ENCODE results near the gene CSTF1. TPM values are rescaled to one million over a fixed set of nuclear protein-coding genes. Genes with fewer than 3 reads are reported as not detected.

Gene CSTF1
- total and polyA plus RNA-seq, 2 donors (not counting 3 experiments of a cell fraction or from before 2014, with no cell fraction given): 39.6 to 49.3 TPM

DNA sequence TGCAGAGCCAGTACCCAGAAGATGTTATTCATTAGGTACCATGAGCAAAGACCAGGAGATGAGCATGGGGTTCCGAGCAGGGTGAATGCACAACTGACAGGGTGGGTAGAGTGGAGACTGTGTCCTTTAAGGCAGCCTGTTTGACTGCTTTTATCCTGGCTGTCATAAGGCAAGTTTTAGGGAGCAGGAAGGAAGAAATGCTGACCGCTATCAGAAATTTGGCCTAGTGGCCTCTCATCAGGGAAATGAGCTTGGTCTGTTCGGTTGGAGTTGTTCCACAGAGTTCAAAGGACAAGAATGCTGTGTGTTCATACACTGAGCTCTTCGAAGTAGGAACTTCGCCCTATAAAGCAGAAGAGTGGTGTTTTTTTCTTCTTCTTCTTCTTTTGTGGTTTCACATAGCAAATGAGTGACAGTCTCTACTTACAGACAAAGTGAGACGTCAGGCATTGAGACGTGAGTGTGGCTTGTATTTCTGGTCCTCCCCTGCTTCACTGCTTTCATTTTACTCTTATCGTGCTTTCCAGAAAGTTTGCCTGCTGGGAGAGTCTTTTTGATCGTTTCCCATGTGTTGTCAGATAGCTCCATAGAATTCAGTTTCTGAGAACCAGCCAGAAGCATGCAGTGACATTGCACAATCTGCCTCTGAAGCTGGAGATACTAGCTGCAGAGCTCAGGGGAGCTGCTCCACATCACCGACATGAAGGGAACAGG lies 19.5 kb downstream of the CSTF1 start, which contains the start of gene CASS4:
Gene CASS4, plus strand, starts transcription at position 502 of the 714 bp plus-strand sequence. Its CDS starts 199 bp downstream, at position 701.
- no peak within 1 kb of the TSS for H2AFZ ChIP-seq (ENCODE audit: low read depth, low read length)
- no peaks in the 10 kb centered on the region for H3K79me2 ChIP-seq (ENCODE audit: control insufficient read depth, insufficient read depth, low read length)
- H3K9me3 ChIP-seq (replicated peaks; ENCODE audit: control insufficient read depth, insufficient read depth, low read length): no peaks in the 10 kb centered on the region
- ChIA-PET POLR2A (no interaction called here), CTCF (interaction anchor here (0.6 to 2.3 kb wide), 13 partner anchors 9 to 645 kb away, joined by 3 to 11 read pairs (median 4); partner anchors contain the start of genes AURKA, CSTF1 and FAM210B)
- no TSS peak for BruUV-seq (replicated peaks)
- no peak within 1 kb of the TSS for H3K27ac ChIP-seq (ENCODE audit: insufficient read depth, low read depth, low read length)
- H3K9me1 ChIP-seq (replicated peaks; ENCODE audit: control insufficient read depth, extremely low read depth, insufficient read depth, low read length): no peaks in the 10 kb centered on the region
- H3K36me3 ChIP-seq (ENCODE audit: control insufficient read depth in 2 of 2, extremely low read depth in 1 of 2, insufficient read depth in 2 of 2, low read length in 2 of 2): peaks cover 4 to 5% of the 10 kb centered on the region in 2 experiments
- dilution Hi-C loops (cut with MboI; ENCODE audit: extremely low pct_ligation_motif_present, low sequenced_read_pairs): no loop called here
- TF ChIP-seq MYC (IDR thresholded peaks at IDR 0.05; ENCODE audit: low read depth, low read length) (no peak), GATA2 (IDR thresholded peaks at IDR 0.05; ENCODE audit: insufficient read depth, insufficient read length, low read depth, low read length) (no peak), EZH2 (IDR thresholded peaks at IDR 0.05; ENCODE audit: borderline replicate concordance, low read depth, low read length, severe bottlenecking) (no peak), FOS (IDR thresholded peaks at IDR 0.05; ENCODE audit: borderline replicate concordance, insufficient read depth, low read length) (no peak), JUN (IDR thresholded peaks at IDR 0.05; ENCODE audit: borderline replicate concordance, insufficient read depth, insufficient read length, low read depth) (no peak), POLR2AphosphoS5 (IDR thresholded peaks at IDR 0.05; ENCODE audit: insufficient read depth, low read depth, low read length) (no peak), POLR2A (IDR thresholded peaks at IDR 0.05; ENCODE audit: low read depth, low read length) (no peak)
- TF ChIP-seq, protein P1, sequence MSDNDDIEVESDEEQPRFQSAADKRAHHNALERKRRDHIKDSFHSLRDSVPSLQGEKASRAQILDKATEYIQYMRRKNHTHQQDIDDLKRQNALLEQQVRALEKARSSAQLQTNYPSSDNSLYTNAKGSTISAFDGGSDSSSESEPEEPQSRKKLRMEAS (IDR thresholded peaks at IDR 0.05; ENCODE audit: insufficient read depth, insufficient read length): no peak
- TF ChIP-seq, protein P2, sequence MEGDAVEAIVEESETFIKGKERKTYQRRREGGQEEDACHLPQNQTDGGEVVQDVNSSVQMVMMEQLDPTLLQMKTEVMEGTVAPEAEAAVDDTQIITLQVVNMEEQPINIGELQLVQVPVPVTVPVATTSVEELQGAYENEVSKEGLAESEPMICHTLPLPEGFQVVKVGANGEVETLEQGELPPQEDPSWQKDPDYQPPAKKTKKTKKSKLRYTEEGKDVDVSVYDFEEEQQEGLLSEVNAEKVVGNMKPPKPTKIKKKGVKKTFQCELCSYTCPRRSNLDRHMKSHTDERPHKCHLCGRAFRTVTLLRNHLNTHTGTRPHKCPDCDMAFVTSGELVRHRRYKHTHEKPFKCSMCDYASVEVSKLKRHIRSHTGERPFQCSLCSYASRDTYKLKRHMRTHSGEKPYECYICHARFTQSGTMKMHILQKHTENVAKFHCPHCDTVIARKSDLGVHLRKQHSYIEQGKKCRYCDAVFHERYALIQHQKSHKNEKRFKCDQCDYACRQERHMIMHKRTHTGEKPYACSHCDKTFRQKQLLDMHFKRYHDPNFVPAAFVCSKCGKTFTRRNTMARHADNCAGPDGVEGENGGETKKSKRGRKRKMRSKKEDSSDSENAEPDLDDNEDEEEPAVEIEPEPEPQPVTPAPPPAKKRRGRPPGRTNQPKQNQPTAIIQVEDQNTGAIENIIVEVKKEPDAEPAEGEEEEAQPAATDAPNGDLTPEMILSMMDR (IDR thresholded peaks at IDR 0.05; ENCODE audit: extremely low read depth in 1 of 2, insufficient read depth in 1 of 2, low read depth in 1 of 2, low read length in 2 of 2): no peak
- H4K20me1 ChIP-seq (replicated peaks; ENCODE audit: control insufficient read depth, extremely low read depth, insufficient read depth, low read length): no peaks in the 10 kb centered on the region
- peak; percentile 30 for DNase-seq (ENCODE audit: low read depth, low spot score)
- H3K9ac ChIP-seq (replicated peaks; ENCODE audit: extremely low read depth, insufficient read depth, low read length): no peak within 1 kb of the TSS
- H3K4me2 ChIP-seq (ENCODE audit: insufficient read depth, low read length): peak within 1 kb of the TSS; percentile 33
- intact Hi-C loops (cut with micrococcal nuclease): no loop called here
- FAIRE-seq: no peak
- peaks cover 4% of the 10 kb centered on the region for H3K4me1 ChIP-seq (ENCODE audit: control insufficient read depth, extremely low read depth, insufficient read depth, low read length)
- H3K4me3 ChIP-seq (replicated peaks in 1 of 3; ENCODE audit: insufficient read depth in 1 of 3, low read depth in 1 of 3, low read length in 3 of 3): no peak within 1 kb of the TSS
- no peaks in the 10 kb centered on the region for H3K27me3 ChIP-seq (ENCODE audit: control insufficient read depth in 2 of 2, insufficient read depth in 2 of 2, low read length in 2 of 2)
